Measurements from ENCODE around the gene NFASC.

GRCh38 chr1:204841316-204841715 is 29.3 kb upstream of the NFASC start:
- TF ChIP-seq EP300 (IDR thresholded peaks at IDR 0.05), result no peak
- no peak for TF ChIP-seq CTCF (IDR thresholded peaks at IDR 0.05)

All from suprapubic skin (tissue), 3 donors.